NCI-H2081 (cell line): Measurements from ENCODE around the gene HOXA1.
A peak's percentile ranks its signal among the peaks of the same experiment; 100 is the strongest.

ENCODE experiments used
- DNase-seq, 2 experiments: peaks; one replicate each; lab custom pipeline; 2025; lab: John Stamatoyannopoulos, UW

Gene HOXA1

DNA sequence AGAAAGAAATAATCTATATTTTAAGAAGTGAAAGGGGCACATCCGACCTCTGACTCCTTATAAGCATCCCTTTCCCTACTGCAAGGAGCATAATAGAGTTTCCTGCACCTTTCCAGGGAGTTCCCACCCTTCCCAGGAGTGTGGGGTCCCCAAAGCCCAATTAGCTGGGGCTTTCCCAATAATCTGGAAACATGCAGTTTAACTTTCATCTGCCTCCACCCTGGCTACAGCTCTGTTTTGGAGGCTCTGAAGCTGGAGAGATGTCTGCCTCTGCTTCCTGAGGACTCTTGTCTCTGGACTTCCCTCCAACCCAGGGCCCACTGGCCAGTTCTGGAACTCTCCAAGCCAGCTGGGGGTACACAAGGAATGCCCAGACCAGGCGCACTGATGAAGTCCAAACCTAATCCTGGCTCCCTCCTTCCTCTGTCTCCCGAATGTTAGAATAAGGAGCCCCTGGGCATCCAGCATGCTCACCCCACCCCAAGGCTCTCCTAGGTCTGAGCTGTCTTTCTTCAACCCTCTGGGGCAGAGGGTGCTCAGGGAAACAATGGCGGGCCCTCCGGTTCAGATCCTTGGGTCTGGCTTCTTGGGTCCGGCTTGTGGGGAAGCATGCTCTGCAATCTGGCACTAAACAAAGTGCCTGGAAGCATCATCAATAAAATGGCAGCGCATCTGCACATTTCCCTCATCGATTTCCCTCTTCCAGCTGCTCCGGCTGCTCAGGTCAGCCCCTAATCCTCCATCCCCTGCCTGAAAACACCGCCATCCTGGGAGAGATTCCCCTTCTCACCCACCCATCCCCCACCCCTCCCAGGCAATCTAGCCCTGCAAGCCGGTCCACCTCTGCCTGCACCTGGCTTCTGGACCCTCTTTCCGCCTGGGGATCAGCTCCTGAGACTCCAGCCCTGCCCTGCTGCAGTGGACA, 21.4 kb upstream of the HOXA1 start:
- DNase-seq: no peak

DNA sequence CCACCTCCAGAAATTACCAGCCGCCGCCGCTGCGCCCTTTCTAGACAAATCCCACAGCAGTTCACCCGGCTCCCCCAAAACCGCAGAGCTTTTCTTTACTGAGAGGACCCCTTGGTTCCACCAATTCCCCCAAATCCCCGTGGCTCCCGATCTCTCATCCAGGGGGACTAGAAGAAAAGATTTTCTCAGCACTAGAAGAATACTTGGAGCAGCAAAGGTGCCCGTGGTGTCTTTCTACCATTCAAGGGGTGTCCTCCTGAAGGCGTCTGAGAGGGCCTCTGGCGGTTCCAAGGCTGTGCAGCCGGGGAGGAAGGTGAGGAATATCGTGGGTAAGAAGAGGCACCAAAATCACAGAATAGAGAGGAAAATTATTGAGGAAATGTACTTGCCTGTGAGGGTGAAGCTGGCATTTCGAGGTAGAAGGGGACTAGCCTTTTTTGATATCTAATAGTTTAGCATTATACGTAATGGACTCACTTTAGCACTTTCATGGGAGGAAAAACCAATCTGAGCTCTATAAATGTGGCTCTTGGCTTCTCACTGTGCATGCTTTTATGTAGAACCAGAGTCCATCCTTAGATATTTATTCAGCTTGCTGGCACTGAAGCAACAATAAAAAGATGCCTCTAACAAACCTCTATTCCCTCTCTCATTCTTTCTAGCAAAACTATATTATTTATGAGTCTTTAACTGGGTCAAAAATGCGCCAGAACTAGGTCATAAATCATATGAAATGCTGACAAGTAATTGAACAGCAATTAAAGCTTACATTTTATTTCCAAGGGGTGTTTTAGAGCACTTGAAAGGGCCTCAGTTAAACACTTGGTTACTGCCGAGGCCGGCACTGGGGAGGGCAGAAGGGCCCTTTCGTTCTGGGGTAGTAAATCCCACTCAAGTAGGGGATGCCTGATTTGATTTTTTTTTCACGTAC, 20.5 kb upstream of the HOXA1 start:
- no peak for DNase-seq

DNA sequence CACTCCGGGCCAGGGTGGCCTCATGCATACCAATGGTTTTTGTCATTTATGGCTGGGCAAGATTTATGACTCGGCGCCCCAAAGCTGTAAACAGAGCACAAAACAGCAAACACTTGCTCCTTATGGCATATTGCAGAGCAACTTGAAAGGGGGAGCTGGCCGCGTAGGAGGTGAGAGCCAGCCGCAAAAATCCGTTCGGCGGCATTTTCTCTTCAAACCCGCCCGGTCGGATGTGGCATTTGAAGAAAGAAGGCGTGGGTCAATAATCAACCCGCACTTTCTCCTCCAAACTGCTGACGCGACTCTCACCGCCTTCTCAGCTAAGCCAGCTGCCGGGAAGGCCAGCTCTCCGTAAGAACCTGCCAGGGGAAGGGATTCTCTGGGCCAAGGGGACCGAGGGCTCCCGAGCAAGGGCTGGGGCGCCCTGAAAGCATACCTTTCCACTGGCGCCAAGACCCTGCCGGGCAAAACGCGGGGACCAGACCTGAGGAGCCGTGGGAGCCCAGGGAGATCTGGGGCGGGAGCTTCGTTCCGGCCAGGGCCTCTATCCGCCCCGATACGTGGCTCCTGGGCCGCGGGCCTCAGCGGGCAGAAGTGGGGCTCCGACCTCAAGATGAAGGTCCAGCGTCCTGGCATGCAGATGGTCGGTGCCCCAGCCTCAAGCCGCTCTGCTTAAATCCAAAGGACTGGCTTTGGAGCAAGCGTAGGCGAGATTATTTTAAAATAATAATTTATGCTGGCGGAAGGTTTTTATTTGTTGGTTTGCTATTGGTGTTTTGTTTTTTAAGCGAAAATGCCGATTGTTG, 19.6 kb upstream of the HOXA1 start:
- DNase-seq: no peak

DNA sequence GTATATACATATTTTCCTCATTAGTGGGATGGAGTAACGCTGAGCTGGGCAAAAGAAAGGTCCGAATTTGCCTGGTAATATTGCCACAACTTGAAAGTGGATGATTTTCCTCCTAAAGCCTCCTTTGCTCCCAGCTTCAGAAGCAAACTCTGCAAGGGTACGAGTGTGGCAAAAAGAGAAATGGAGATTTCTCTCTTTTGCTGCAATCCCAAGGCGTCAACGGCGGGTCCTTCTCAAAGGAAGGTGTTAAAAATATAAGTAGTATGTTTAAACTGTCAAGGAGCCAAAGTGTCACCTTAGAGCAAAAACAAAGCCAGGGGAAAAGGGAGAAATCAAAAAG, 19.1 kb upstream of the HOXA1 start:
- no peak for DNase-seq

DNA sequence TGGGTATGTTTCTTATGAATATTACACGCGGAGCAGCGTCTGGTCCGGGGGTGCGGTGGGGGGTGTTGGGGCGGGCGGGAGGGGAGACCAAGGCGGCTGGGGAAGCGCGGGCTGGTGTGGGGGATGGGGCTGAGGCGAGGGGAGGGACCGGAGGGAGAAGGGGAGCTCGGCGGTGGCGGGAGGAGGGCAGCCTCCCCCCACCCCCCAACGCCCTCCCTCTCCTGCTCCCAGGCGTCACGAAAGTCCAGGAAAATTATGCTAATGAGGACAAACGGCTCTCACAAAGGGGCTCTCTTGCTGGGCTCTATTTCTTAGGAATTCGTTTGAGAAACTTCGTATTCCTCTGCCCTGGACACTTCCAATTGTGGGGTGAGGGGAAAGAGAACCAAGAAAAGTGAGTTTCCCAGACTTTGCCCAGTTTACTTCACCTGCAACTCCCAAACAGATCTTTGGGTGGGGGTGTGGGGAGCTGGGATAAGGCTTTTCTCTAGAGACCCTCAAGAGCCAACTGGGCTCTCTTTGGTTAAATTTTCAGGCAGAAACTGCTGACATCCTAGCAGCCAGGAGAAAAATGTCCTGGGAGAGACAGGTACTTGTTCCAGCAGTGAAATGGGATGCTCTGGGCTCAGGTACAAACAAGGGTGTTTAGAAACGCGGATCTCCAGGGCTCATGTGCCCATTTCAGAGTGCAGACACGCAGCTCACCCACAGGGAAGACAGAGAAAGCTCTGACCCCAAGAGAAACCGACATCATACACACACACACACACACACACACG, 18.4 kb upstream of the HOXA1 start:
- peak; percentile 34 to 39 for DNase-seq

DNA sequence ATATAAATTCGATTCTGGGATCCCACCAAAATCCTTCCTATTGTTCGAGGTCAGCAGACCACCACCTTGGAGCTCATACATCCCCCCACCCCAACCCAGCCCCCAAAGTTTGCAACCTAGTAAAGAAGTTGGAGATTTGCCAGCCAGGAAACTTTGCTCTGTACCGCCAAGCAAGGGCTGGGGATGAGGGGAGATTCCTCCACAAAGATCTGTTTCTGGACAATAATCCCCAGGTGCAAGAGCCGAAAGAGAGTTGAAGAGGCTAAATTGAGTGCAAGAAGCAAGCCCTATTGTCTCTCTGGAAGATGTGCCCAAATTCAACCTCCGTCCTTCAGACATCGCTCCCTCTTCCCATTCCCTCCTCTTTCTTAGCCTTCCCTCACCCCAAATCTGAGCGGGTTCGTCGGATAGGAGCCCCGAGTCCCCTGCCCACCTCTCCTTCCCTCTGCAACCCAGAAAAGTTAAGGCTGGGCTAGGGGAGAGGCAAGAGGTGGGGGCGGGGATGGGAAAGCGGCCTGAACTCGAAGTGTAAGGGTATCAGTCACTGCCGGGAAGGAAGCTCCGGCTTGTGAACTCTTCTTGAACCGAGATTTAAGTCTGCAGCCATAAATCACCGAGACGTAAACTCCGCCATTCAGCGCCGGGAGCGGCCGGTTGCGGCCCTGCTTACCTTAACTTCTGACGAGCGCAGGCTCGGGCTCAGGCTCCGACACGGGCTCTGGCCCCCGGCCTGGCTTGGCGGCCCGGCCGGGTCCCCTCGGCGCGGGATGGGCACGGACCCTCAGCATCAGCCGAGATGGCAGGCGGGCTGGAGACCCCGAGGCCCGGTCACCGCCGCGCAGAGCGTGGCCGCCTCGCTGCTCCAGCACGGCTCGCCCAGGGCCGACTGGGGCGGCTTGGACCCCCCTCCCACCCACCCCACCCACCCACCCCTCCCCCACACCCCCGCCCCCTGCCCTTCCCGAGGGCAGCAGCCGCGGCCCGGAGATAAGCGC, 17.5 kb upstream of the HOXA1 start:
- DNase-seq: peak in 1 of 2 experiments; percentile 35

DNA sequence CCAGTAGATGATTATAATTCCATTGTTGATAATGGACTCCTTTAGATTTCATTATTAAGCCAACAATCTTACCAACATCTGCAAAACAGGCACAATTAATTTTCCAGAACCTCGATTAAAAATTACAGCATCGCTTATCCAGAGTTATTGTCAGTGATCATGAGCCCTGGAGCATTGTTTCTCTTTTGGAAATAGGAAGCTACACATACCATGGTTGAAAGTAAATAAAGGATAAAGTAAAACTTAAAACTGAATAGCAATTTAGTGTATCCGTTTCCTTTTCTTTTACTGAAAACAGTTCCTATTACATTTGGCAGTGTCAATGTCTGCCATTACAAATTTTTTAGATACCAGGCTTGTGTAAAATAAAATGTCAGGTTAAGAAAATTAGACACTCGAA, 16.6 kb upstream of the HOXA1 start:
- DNase-seq: no peak

DNA sequence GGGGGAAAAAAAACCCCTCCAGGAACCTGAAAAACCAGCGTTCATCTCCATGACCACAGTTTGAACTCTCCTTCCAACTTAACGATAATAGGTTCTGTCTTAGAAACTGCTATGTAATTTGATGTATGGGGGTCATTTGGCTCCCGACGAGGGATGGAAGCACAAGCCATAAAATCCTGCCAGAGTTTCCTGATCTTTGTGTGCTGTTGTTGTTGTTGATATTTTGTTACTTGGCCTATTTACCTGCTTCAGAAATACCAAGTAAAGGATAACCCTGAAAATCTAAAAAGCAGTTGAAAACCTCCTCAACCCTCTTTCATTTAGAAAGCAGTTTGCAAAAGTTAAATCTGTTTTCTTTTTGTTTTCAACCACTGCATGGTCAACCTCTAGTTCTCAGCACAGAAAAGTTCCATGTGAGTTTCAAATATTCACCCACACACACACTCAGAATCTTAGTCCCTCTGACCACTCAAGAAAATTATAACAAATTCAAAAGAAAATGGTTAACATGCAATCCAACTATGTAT, 16.0 kb upstream of the HOXA1 start:
- DNase-seq: no peak

DNA sequence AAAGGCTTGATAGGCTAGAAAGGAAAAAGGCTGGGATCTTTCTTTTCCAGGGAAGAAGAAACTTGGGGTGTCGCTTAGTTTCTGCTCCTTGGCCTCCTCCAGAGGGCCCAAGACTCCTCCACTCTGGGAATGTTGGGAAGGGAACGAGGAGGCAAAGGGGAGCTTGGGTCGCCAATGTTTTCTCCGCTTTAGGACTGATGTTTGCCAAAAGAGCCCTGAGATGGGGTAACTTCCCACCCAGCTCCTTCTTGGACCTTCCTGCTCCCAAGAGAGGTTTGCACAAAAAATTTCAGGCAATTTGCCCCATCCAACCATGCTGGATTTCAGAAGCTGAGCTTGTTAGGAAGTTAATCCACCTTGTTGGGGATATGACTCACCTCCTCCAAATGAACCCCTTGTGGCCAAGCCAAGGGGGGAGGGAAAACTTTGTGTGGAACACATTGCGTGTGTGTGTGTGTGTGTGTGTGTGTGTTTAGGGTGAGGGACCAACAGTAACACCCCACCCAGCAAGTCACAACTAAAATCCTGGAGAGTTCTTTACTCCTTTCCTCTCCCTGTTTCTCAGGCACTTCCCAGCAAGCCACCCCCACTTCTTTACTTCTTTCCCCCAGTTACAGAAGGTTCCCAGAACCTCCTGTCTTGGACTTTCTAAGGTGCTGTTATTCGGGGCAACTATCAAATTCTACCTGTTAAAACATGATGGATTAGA, 15.4 kb upstream of the HOXA1 start:
- DNase-seq: no peak

DNA sequence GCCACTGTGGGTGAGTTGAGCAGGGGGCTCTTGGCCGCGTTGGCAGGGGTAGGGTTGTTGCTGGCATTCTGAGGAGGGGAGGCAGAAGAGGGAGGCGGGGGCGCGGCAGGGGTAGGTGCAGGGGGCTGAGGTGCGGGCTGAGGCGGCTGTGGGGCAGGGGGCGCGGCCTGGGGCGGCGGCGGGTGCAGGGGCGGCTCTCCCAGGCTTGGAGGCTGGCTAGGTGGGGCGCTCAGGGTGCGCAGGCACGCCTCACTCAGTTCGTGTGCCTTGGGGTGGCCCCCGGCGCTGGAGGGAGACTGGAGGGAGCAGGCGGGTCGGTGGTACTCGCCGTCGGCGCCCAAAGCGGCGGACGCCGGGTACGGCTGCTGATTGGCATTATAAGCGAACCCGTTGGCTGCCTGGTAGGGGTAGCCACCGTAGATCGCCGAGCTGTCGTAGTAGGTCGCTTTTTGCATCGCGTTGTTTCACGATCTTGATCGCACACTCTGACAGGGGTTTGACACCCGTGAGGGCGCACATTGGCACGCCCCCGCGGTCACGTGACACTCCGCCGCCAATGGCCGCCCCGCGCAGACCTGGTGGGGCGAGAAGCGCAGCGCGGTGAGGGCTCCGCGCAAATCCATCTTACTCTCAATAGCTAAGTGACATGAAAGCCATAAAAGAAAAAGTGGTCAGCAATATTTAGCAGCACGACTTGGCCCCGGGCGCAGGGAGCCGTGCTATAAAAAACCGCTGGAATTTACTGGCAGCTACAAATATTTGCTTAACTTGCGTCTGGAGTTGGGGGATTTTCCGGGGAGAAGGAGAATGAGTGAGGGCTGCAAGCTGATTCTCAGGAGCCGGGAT, 14.6 kb upstream of the HOXA1 start:
- no peak for DNase-seq

DNA sequence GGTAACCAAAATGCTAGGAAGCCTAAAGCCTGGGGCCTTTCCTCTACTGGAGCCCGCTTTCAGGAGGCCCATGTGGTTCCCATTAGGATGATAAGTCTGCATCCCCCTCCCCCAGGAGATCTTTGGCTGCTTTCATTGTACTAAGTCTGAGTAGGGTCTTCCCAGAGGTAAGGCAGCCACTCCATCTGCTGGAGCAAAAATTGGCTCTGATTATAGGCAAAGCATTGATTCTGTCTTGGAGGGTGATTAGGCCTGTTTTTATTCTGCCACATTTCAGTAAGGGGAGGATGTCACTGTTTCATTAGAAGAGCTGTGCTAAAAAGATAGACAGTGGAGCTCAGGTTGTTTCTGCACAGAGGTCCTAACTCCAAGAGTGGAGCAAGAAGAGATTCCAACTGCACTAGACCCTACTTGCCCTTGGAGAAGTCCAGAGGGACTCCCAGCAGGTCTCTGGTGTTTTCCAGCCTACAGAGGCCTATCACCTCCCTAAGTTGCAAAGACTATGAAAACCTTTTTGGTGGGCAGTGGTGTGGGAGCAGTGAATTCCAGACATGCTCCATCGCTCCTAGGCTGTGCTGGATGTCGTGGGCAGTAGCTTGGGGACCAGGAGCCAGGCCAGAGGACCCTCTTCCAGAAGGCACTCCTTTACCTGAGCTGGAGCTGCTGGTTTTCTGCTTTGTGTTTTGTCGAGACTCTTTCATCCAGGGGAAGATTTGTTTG, 13.8 kb upstream of the HOXA1 start:
- DNase-seq: no peak

DNA sequence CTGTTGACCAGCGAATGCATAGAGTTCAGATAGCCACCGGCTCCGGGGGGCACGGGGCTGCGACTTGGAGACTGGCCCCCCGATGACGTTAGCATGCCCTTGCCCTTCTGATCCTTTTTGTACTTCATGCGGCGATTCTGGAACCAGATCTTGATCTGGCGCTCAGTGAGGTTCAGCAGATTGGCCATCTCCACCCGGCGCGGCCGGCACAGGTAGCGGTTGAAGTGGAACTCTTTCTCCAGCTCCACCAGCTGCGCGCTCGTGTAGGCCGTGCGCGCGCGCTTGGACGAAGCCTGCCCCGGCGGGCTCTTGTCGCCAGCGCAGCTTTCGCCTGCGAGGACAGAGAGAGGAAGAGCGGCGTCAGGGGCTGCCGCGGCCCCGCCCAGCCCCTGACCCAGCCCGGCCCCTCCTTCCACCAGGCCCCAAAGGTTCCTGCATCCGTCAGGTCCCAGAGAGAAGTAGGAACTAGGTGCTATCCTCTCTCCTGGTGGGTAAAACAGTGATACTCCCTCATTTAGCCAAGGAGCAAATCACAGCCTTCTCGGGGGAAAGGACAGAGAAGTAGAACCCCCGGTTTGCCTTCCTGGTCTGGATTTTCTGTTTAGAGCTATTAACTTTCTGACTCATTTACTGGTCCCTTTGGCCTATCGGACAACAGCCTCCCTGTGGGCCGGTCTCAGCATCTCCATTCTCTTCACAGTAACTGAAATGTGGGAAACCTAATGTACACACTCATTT, 12.8 kb upstream of the HOXA1 start:
- no peak for DNase-seq

DNA sequence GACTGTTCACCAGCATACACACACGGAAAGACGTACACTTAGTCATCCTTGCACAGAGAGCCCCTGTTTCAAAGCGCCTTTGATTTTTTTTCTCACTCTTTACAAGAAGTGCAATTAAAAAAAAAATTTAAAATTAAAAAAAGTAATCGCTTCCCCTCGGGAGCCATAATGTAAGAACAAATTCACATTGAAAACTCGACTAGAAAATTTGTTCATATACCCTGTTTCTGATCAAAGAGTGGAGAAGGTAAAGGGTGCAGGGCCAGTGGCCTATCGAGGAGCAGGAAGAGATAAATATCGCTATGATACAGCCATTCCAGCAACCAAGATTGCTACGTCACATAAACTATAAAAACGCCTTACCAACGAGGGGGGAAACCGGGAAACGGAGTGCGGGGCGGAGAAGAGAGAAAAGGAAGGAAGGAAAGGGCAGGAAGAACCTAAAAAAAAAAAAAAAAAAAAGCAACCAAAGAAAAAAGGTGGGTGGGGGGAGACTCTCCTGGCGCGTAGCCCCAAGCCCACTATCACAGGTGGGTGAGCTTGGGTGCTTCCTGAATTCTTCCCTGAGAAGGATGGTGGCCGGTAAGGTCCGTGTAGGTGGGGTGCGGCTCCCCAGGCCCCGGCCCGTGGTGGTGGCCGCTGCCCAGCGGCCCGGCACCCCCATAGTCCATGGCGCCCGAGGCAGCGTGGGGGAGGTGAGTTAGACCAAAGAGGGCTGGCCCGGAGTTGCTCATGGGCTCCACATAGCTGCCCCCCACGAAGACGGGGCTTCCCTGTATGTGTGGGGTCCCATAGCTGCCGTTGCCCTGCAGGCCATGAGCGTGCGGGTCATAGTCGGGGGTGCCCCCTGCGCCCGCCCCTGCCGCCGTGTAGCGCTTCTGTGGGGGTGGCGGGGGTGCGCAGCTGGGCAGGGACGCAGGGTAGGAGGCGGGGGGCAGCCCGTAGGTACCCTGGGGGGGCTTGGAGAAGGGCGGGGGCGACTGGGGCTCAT, 11.9 kb upstream of the HOXA1 start:
- DNase-seq: no peak

DNA sequence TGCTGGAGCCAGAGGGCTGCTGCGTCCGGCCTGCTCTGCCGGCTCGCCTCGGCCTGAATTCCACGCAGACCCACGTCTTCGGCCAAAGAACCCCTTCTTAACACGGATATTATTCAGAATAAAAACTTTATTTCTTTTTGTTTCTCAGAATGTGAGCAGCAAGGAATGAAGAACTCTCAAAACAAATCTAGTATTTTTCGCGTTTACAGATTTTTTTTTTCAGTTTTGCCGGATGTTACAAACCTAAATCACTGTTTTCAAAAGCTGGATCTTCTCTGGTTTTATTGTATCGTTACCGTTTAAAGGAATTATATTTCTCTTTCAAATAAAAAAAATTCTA, 11.1 kb upstream of the HOXA1 start:
- DNase-seq: no peak

DNA sequence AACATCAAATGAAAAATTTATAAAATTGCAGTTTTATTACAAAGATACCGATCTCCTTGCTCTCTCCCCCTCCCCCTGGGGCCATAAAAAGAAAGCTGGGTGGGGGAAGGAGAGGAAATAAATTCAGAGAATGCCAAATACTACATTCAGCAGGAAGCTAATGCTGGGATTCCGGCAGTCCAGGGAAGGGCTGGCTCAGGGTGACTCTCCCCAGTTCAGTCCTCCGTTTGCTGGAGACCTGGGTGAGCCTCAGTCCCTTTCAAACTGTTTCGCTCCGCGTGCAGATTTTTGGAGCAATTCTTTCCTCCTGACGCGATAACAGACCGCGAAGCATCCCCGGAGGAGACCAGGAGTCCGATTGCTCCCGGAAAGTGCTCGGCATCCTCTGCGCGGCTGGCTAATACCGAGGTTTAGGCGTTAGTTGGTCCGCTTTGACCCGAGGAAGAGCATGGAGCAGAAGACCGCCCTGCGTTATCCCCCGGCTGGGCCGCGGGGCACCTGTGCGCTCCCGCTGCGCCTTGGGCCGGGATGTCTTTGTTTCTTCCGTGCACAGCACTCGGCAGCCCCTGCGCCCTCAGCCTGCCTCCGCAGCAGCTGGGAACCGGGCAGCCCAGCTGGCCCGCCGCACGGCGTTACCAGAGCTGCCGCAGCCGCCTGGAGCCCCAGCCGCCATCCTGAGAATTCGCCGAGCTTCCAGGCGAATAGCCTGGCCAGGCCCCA, 10.5 kb upstream of the HOXA1 start:
- DNase-seq: no peak
